ENCODE data around the gene PALMD. TPM values are rescaled to one million over a fixed set of nuclear protein-coding genes. Genes with fewer than 3 reads are reported as not detected.

The PALMD gene
- total RNA-seq, 1 donor from 2014 or later, result 0.17 TPM

DNA sequence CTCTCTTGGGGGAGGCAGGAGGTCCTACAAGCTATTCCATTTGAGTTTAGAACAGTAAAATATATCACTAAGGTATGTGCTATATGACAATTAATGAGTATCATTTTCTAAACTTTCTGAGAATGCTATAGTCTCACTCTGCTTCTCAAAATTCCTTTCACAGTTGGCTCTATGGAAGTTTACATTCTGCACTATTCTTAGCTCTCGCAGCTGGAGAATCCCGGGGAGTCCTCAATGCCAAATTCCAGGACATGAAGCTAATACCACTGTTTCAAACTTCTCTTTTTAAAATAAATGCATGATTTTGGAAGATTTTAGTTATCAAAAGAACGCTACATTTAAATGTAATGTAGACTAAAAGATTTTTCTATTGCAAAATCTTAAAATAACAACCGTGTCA is 22.4 kb upstream of the PALMD start:
- Histone ChIP-seq H3K36me3 (ENCODE audit: control insufficient read depth, insufficient read depth, low read length) (no peaks in the 10 kb centered on the region), H3K4me3 (ENCODE audit: low read depth, low read length) (no peak overlapping the region), H3K27me3 (ENCODE audit: control insufficient read depth, insufficient read depth, low read length) (no peaks in the 10 kb centered on the region)
- no peak for TF ChIP-seq CTCF (IDR thresholded peaks at IDR 0.05; ENCODE audit: insufficient read depth, low read length, poor library complexity, severe bottlenecking)
- DNase-seq (ENCODE audit: low read depth), result no peak

- no peak overlapping the region for H3K4me3 ChIP-seq (ENCODE audit: low read depth, low read length)
- TF ChIP-seq CTCF (IDR thresholded peaks at IDR 0.05; ENCODE audit: insufficient read depth, low read length, poor library complexity, severe bottlenecking), result no peak
- H3K36me3 ChIP-seq (ENCODE audit: control insufficient read depth, insufficient read depth, low read length), result no peaks in the 10 kb centered on the region
- no peaks in the 10 kb centered on the region for H3K27me3 ChIP-seq (ENCODE audit: control insufficient read depth, insufficient read depth, low read length)
- no peak for DNase-seq (ENCODE audit: low read depth)
These were observed 18.3 kb upstream of the PALMD start for GRCh38 chr1:99627615-99628014.

DNA sequence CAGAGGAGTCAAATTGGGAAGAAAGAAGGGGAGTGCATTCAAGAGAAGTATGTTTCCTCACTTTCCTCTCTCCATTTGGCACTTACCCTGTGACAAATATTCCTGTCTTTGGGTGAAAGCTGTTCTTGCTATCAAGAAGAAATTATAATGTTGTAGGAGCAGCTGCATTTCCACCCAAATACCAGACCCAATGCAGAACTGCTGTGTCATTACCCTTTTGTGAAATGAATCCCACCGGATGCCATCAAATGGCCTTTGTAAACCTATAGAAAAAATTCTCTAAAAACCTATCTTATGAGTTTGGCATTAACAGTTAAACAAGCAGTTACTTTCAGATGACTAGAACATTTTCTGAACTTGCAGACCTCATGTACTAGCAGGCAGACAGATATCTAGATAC is 16.7 kb upstream of the PALMD start:
- no peak for DNase-seq (ENCODE audit: low read depth)
- H3K27me3 ChIP-seq (ENCODE audit: control insufficient read depth, insufficient read depth, low read length), result no peaks in the 10 kb centered on the region
- TF ChIP-seq CTCF (IDR thresholded peaks at IDR 0.05; ENCODE audit: insufficient read depth, low read length, poor library complexity, severe bottlenecking), result no peak
- no peaks in the 10 kb centered on the region for H3K36me3 ChIP-seq (ENCODE audit: control insufficient read depth, insufficient read depth, low read length)
- H3K4me3 ChIP-seq (ENCODE audit: low read depth, low read length), result no peak overlapping the region

DNA sequence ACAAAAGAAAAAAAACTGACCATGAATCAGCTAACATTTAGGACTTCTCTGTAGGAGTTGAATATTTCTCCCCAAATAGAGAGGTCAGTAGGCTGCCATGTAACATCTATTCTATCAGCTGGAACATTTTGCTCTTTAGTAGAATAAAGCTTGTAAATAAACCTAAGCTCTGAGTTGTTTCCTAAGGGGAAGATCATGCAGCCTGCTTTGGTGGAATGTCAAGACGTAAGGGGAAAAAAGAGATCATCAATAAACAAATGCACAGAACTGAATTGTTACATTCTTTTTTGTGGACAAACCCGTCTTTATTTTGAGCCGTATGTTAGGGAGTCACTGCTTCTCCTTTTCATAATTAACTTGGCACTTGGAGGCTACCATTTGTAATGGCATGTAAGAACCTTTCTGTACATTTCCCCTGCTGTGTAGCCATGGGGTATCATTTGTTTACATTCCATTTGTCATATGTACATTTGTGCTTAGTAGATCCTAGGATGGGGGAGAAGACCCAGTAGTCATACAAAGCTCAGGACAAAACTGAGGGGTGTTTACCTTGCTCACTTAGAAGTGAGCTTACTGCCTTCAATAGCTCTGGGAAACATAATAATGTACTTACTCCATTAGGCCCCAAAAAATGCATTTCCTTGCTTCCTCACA is 10.8 kb upstream of the PALMD start:
- Histone ChIP-seq H3K27me3 (ENCODE audit: control insufficient read depth, insufficient read depth, low read length) (no peaks in the 10 kb centered on the region), H3K36me3 (ENCODE audit: control insufficient read depth, insufficient read depth, low read length) (no peaks in the 10 kb centered on the region), H3K4me3 (ENCODE audit: low read depth, low read length) (no peak overlapping the region)
- DNase-seq (ENCODE audit: low read depth), result no peak
- TF ChIP-seq CTCF (IDR thresholded peaks at IDR 0.05; ENCODE audit: insufficient read depth, low read length, poor library complexity, severe bottlenecking), result no peak

- DNase-seq (ENCODE audit: low read depth), result no peak
- TF ChIP-seq CTCF (IDR thresholded peaks at IDR 0.05; ENCODE audit: insufficient read depth, low read length, poor library complexity, severe bottlenecking), result no peak
- H3K36me3 ChIP-seq (ENCODE audit: control insufficient read depth, insufficient read depth, low read length), result no peaks in the 10 kb centered on the region
These were observed 10.2 kb upstream of the PALMD start for GRCh38 chr1:99635664-99636063.

GRCh38 chr1:99636647-99637175 is 9.2 kb upstream of the PALMD start:
- DNase-seq (ENCODE audit: low read depth), result no peak
- TF ChIP-seq CTCF (IDR thresholded peaks at IDR 0.05; ENCODE audit: insufficient read depth, low read length, poor library complexity, severe bottlenecking), result no peak
- Histone ChIP-seq H3K4me3 (ENCODE audit: low read depth, low read length) (no peak overlapping the region), H3K27me3 (ENCODE audit: control insufficient read depth, insufficient read depth, low read length) (no peaks in the 10 kb centered on the region), H3K36me3 (ENCODE audit: control insufficient read depth, insufficient read depth, low read length) (no peaks in the 10 kb centered on the region)

More at GRCh38 chr1:99635664-99636063, 10.2 kb upstream of the PALMD start:
- H3K27me3 ChIP-seq (ENCODE audit: control insufficient read depth, insufficient read depth, low read length), result no peaks in the 10 kb centered on the region
- H3K4me3 ChIP-seq (ENCODE audit: low read depth, low read length), result no peak overlapping the region

Data from kidney epithelial cell (primary cell).